ENCODE results near the gene ATXN7L1. TPM values are rescaled to one million over a fixed set of nuclear protein-coding genes. Genes with fewer than 3 reads are reported as not detected.

Gene ATXN7L1
- total and polyA plus RNA-seq, 2 of the 4 experiments (the other 2 are of a cell fraction), result 3.5 to 4.3 TPM

- TF ChIP-seq ELK1 (IDR thresholded peaks at IDR 0.05; ENCODE audit: borderline replicate concordance, low read depth, low read length), result no peak
These were observed 37.7 kb downstream of the ATXN7L1 start (continued) for GRCh38 chr7:105838627-105839231.

- peaks cover 11 to 47% of the 10 kb centered on the region in 2 experiments for H3K79me1 ChIP-seq (ENCODE audit: low read depth in 1 of 2, low read length in 2 of 2)
- dilution Hi-C loops (cut with HindIII; ENCODE audit: low sequenced_read_pairs, unreplicated experiment) (no loop called here), in situ Hi-C loops (cut with MboI; ENCODE audit: low sequenced_read_pairs) (no loop called here), intact Hi-C loops (cut with micrococcal nuclease) (no loop called here)
- H3K56ac ChIP-seq (ENCODE audit: extremely low read depth, insufficient read depth, low read length), result no peak overlapping the region; the same call in 1 of the 2 replicates
- H3K14ac ChIP-seq (replicated peaks; ENCODE audit: low read depth, low read length), result no peak overlapping the region
- H2BK20ac ChIP-seq (ENCODE audit: low read depth, low read length), result no peak overlapping the region; the same call in 1 of the 2 replicates
- H3K4me1 ChIP-seq (ENCODE audit: control insufficient read depth, insufficient read depth, low read length), result peaks cover 18% of the 10 kb centered on the region
- BruUV-seq (replicated peaks), result no TSS peak
- peaks cover 17% of the 10 kb centered on the region for H3K9me1 ChIP-seq (ENCODE audit: insufficient read depth, low read length)
- POLR2A ChIA-PET (ENCODE audit: unreplicated experiment), result no interaction called here
- no peak overlapping the region for H3K18ac ChIP-seq (ENCODE audit: low read depth, low read length)
- H3K23ac ChIP-seq (ENCODE audit: low read depth, low read length), result no peak overlapping the region
- no peaks in the 10 kb centered on the region; the same call in 1 of the 2 replicates for H4K20me1 ChIP-seq (ENCODE audit: insufficient read depth, low read length)
- no peaks in the 10 kb centered on the region for H3K27me3 ChIP-seq (ENCODE audit: control insufficient read depth, insufficient read depth, low read length)
- no peak overlapping the region for H2BK120ac ChIP-seq (ENCODE audit: low read depth, low read length)
- H2AFZ ChIP-seq (replicated peaks; ENCODE audit: low read length, poor library complexity), result no peak overlapping the region
- no peak overlapping the region for H4K5ac ChIP-seq (ENCODE audit: low read depth, low read length)
- ATAC-seq (ENCODE audit: low read depth) (peak; percentile 15; the same call in 1 of the 2 replicates), DNase-seq (no peak)
- 77% methylated on average over 7 of the region's 22 CpGs; no CpG with 5 or more reads in 1 of the 2 experiments for WGBS, 2 experiments (ENCODE audit: extremely low coverage in 2 of 2, insufficient read length in 1 of 2)
- no peak overlapping the region for H3K27ac ChIP-seq (ENCODE audit: insufficient read depth, low read length)
- H3K4ac ChIP-seq (ENCODE audit: low read depth, low read length), result no peak overlapping the region
- H3K4me2 ChIP-seq (ENCODE audit: low read depth, low read length), result no peak overlapping the region
- H4K91ac ChIP-seq (ENCODE audit: insufficient read depth, low read depth, low read length), result no peak overlapping the region
- H2AK9ac ChIP-seq (replicated peaks; ENCODE audit: low read depth, low read length, poor library complexity), result peak overlapping the region; percentile 8
- no peaks in the 10 kb centered on the region for H3K36me3 ChIP-seq (ENCODE audit: control insufficient read depth, insufficient read depth, low read length)
- H2BK5ac ChIP-seq (ENCODE audit: low read depth, low read length, poor library complexity, severe bottlenecking), result no peak overlapping the region
- peak overlapping the region; percentile 49; the same call in 1 of the 2 replicates for H2AK5ac ChIP-seq (ENCODE audit: low read depth, low read length)
- H4K8ac ChIP-seq (ENCODE audit: low read depth in 2 of 2, low read length in 2 of 2), result no peak overlapping the region; a peak in 1 of 4 replicates
- H3K9me3 ChIP-seq (ENCODE audit: control insufficient read depth, insufficient read depth, low read length), result no peaks in the 10 kb centered on the region
- H2BK15ac ChIP-seq (ENCODE audit: low read depth, low read length), result no peak overlapping the region
- no peak overlapping the region for H3K9ac ChIP-seq (ENCODE audit: low read depth, low read length)
- TF ChIP-seq SMC3 (IDR thresholded peaks at IDR 0.05; ENCODE audit: low read depth, low read length), result no peak
- CTCF ChIA-PET, result no interaction called here
- H3K4me3 ChIP-seq (ENCODE audit: insufficient read depth, low read depth, low read length), result no peak overlapping the region
These were observed 38.4 kb downstream of the ATXN7L1 start for GRCh38 chr7:105837765-105838626.

Measured in IMR-90 (cell line).